Ishikawa (cell line): ENCODE measurements around the gene HK3.

ENCODE experiments used
- CEBPB ChIP-seq: IDR thresholded peaks from 2 replicates; pipeline ENCODE4 v1.6.1; 2012
- CREB1 ChIP-seq: IDR thresholded peaks from 2 replicates; pipeline ENCODE4 v1.6.1; 2012; ENCODE audit warnings: low read depth
- EGR1 ChIP-seq: IDR thresholded peaks from 2 replicates; pipeline ENCODE4 v1.6.1; 2012
- EP300 ChIP-seq: IDR thresholded peaks from 2 replicates; pipeline ENCODE4 v1.6.1; 2012; ENCODE audit warnings: borderline replicate concordance
- FOXM1 ChIP-seq: IDR thresholded peaks from 2 replicates; pipeline ENCODE4 v1.6.1; 2012; ENCODE audit warnings: low read depth, borderline replicate concordance
- MAX ChIP-seq: IDR thresholded peaks from 2 replicates; pipeline ENCODE4 v1.6.1; 2012
- NFIC ChIP-seq: IDR thresholded peaks from 2 replicates; pipeline ENCODE4 v1.6.1; 2012
- RAD21 ChIP-seq: IDR thresholded peaks from 2 replicates; pipeline ENCODE4 v1.6.1; 2012; ENCODE audit warnings: low read depth
- REST ChIP-seq: IDR thresholded peaks from 2 replicates; pipeline ENCODE4 v1.6.1; 2012; ENCODE audit warnings: low read depth, mild to moderate bottlenecking
- TAF1 ChIP-seq: IDR thresholded peaks from 2 replicates; pipeline ENCODE4 v1.6.1; 2012; ENCODE audit warnings: low read depth, mild to moderate bottlenecking
- TCF12 ChIP-seq: IDR thresholded peaks from 2 replicates; pipeline ENCODE4 v1.6.1; 2012; ENCODE audit warnings: low read depth
- TEAD4 ChIP-seq: IDR thresholded peaks from 2 replicates; pipeline ENCODE4 v1.6.1; 2012
- USF1 ChIP-seq: IDR thresholded peaks from 2 replicates; pipeline ENCODE4 v1.6.1; 2012
- YY1 ChIP-seq: IDR thresholded peaks from 2 replicates; pipeline ENCODE4 v1.6.1; 2012; ENCODE audit warnings: low read depth
- ZBTB7A ChIP-seq: IDR thresholded peaks from 2 replicates; pipeline ENCODE4 v1.6.1; 2012; ENCODE audit warnings: low read depth

HK3 gene

GRCh38 chr5:176868126-176868525 lies 31.0 kb downstream of the HK3 start:
- TF ChIP-seq EGR1, result no peak
- TF ChIP-seq NFIC, result no peak
- no peak for TF ChIP-seq CEBPB
- TF ChIP-seq FOXM1, result no peak

- TF ChIP-seq TCF12 (no peak), EP300 (no peak), RAD21 (no peak), REST (no peak), TEAD4 (no peak), ZBTB7A (no peak), CEBPB (no peak), TAF1 (no peak), YY1 (no peak), NFIC (no peak), USF1 (no peak), EGR1 (no peak), MAX (no peak), FOXM1 (no peak), CREB1 (no peak)
Observed at GRCh38 chr5:176866707-176867310, 32.3 kb downstream of the HK3 start.

- TF ChIP-seq ZBTB7A (no peak), EGR1 (no peak), YY1 (no peak), CREB1 (no peak), TCF12 (no peak), RAD21 (no peak), MAX (no peak), CEBPB (no peak), NFIC (no peak), REST (no peak), USF1 (no peak), TAF1 (no peak), EP300 (no peak), FOXM1 (no peak), TEAD4 (no peak)
Observed at GRCh38 chr5:176865964-176866363, 33.2 kb downstream of the HK3 start.

GRCh38 chr5:176864755-176865154 lies 34.4 kb downstream of the HK3 start:
- TF ChIP-seq EP300 (no peak), RAD21 (no peak), FOXM1 (no peak)

- TF ChIP-seq MAX (no peak), YY1 (no peak), EP300 (no peak), CEBPB (no peak), FOXM1 (no peak), TCF12 (no peak), REST (no peak), USF1 (no peak), TEAD4 (no peak), RAD21 (no peak), ZBTB7A (no peak), TAF1 (no peak), NFIC (no peak), EGR1 (no peak), CREB1 (no peak)
Observed at GRCh38 chr5:176863765-176864098, 35.4 kb downstream of the HK3 start.
